ENCODE measurements around the gene ASS1.

Gene ASS1

DNA sequence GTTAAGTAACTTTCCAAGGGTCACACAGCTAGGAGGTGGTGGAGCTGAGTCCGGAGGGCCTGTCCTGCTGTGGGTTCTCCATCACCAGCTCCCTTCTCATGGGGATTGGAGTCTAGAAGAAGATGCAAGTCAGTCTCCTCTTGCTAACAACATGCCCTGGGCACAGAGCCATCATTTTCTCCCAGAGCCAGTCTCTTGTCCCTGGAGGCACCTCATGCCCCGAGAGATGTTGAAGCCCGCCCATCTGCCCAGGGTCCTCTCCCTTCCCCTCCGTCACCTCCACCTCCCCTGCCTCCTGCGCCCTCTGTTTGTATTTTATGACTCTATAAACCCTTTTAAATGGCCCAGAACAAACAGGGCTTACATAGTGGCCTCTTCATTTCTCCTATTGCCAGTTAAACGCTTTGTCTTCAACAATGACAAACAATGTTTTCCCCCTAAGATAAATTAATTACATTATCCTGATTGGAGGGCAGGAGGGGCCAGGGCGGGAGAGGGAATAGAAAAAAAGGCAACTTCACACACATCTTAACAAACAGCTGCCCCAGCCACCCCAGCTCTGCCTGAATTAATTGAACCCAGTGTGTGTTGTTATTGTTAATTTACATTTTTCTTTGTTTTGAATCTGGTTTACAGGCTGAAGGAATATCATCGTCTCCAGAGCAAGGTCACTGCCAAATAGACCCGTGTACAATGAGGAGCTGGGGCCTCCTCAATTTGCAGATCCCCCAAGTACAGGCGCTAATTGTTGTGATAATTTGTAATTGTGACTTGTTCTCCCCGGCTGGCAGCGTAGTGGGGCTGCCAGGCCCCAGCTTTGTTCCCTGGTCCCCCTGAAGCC, 55.8 kb downstream of the ASS1 start:
- no peak for DNase-seq

GRCh38 chr9:130501639-130502038, 56.9 kb downstream of the ASS1 start:
- DNase-seq = no peak

DNA sequence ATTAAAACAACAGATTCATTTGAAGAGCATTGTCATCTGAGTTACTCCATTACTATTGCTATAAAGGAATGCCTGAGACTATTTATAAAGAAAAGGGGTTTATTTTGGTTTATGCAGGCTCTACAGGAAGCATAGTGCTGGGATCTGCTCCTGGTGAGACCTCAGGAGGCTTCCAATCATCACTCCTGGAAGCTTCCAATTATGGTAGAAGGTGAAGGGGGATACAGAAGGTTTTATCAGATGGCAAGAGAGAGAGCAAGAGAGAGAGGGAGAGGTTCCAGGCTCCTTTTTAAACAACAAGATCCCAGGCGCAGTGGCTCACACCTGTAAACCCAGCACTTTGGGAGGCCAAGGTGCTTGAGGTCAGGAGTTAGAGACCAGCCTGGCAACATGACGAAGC, 63.5 kb downstream of the ASS1 start:
- no peak for DNase-seq

- DNase-seq = no peak
Measured at GRCh38 chr9:130512199-130512598, 67.4 kb downstream of the ASS1 start.

DNA sequence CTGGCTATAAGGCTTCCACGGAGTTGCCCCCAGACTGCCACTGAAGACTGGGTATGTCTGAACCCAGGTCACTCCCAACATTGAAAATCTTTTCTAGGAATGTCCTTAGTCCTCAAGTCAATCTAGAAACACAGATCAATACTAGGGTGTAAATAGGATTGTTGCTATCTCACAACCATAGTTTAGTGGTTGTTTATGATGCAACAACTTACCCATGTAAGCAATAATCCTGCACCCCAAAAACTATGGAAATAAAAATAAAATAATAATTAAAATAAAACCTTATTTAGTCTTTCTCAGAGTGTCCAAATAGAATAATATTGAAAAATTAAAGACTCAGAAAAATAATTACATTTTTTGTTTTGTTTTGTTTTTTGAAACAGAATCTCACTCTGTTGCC, 68.3 kb downstream of the ASS1 start:
- no peak for DNase-seq

- no peak for DNase-seq
Measured at GRCh38 chr9:130518233-130518632, 73.5 kb downstream of the ASS1 start.

DNA sequence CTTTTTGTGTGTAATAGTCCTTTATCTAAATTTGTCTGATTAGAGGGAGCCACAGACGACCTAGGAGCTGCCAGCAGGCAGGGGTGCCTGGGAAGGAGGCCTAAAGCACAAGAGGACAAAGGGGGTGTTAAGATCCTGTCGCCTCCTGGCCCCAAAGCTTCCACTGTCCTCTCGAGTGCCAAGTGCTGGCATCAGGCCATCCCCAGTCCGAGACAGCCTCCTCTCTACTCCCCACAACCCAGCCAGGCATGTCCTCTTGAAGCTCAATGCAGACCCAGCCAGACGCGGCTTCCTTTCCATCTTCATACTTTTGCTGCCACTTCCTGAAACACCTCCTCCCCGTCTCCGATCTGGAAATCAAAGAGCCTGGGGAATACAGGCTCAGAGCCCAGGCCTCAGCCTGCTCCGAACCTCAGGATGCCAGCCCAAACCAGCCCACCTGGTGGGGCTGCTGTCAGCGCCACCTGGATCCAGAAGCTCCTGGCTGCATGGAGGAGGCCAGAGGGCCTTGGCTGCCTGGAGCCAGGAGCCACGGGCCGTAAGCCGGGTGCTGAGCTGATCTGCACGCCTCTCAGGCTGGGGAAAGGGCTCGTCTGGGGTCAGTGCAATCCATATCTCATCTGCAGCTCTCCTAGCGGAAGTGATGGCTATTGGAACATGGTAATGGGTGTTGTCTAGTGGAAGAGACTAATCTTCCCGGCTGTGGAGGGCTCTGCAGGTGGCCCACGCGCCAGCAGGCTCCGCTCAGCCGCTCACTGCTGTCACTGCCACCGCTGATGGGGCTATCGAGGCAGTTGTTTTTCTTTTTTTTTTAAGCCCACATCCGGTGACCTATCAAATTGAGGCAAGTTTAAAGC, 74.4 kb downstream of the ASS1 start:
- no peak for DNase-seq

GRCh38 chr9:130519927-130520326, 75.2 kb downstream of the ASS1 start:
- no peak for DNase-seq

DNA sequence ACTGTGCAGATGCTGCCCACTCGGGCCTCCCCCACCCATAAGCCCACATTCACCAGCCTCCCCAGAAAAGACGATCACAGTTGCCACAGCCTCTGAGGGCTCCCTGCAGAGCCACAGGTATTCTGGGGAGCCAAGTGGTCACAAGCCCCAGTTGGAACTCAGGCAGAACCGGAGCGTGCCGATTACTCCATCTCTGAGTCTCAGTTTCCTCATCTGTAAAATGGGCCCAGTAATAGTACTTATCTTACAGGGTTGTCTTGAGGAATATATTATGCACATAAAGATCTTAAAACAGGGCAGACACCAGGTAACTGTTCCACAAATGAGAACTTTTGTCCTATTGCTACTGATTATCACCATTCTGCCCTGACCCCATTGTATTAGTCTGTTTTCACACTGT, 77.0 kb downstream of the ASS1 start:
- DNase-seq = no peak

GRCh38 chr9:130522233-130522808, 77.6 kb downstream of the ASS1 start:
- DNase-seq = no peak

- no peak for DNase-seq
Measured at GRCh38 chr9:130523921-130524320, 79.2 kb downstream of the ASS1 start.

- DNase-seq = no peak
Measured at GRCh38 chr9:130526193-130526853, 81.6 kb downstream of the ASS1 start.

- DNase-seq = no peak
Measured at GRCh38 chr9:130526854-130527650, 82.3 kb downstream of the ASS1 start.

DNA sequence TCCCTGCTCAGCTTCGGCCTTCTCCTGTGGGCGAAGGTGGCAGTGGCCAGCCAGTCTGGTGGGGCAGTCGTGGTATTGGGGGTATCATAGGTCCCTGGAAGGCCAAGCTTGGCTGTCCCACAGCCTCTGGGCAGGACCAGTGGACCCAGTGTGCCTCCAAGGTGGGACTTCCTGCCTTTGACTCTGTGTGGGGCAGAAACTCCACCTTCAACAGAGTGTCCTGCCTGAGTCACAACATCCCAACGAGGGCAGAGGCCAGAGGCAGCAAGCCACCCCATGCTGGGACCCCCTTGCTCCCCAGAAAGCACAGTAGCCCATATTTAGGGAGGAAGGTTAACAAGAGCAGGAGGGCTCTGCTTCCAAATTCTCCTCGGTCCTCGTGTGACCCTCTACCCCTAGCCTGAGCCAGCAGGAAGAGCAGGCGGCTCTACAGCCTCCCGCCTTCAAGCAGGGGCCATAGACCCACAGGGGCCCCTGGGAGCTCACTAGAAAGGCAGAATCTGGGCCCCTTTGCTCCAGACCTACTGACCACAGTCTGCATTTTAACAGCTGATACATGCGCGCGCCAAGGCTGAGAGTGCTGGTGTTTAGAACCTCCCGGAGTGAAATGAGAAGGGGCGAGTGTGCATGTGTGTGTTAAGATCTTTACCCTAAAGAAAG, 83.0 kb downstream of the ASS1 start:
- no peak for DNase-seq

DNA sequence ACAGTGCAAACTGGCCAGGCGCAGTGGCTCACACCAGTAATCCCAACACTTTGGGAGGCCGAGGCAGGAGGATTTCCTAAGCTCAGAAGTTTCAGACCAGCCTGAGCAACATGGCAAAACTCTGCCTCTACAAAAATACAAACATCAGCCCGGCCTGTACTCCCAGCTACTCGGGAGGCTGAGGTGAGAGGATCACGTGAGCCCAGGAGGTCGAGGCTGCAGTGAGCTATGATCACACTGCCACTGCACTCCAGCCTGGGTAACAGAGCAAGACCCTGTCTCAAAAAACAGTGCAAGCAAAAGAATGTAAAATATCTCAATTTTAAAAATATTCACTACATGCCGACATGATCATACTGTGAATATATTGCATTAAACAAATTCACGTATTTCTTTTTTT, 83.9 kb downstream of the ASS1 start:
- no peak for DNase-seq

DNA sequence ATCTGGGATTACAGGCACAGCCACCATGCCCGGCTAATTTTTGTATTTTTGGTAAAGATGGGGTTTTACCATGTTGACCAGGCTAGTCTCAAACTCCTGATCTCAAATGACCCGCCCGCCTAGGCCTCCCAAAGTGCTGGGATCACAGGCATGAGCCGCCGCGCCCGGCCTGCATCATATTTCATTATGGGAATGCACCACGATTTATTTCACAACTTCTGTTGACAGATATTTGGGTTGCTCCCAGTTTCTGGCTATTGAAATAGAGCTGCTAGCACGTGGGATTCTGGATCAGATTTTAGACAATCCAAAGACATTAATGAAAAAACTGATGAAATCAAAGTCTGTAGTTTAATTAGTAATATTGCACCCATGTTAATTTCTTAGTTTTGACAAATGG, 86.2 kb downstream of the ASS1 start:
- no peak for DNase-seq

- DNase-seq = no peak
Measured at GRCh38 chr9:130531670-130532069, 86.9 kb downstream of the ASS1 start.

- no peak for DNase-seq
Measured at GRCh38 chr9:130532426-130533080, 87.8 kb downstream of the ASS1 start.

DNA sequence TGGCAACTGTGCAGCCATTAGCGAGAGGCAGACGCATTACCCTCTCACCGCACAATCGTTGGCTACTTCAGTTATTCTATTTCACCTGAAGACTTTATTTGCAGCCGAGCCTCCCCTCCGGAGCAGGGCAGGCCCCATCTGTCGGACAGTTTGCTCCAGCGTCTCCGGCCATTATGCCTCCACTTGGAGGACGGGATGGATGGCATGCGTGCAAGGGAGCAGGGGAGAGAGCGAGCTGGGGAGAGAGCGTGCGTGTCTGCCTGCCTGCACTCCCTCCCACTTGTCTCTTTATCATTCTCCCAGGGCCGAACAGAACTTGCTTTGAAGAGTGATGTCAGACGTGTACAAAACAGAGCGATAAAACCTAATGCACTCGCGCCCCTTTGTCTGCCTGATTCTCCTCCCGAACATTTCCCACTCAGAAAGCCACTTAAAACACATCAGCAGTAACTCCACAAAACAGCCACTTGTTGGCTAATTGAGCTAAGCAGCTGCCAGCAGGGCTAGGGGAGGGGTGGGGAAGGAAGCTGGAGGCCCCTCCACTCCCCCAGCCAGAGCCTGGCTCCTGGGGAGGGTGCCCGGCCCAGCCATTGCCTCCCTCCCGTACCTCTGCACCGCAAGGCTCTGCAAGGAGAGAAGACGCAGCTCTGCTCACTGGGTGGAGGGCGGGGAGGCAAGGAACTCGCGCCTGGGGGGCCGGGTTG, 91.2 kb downstream of the ASS1 start:
- DNase-seq = no peak

DNA sequence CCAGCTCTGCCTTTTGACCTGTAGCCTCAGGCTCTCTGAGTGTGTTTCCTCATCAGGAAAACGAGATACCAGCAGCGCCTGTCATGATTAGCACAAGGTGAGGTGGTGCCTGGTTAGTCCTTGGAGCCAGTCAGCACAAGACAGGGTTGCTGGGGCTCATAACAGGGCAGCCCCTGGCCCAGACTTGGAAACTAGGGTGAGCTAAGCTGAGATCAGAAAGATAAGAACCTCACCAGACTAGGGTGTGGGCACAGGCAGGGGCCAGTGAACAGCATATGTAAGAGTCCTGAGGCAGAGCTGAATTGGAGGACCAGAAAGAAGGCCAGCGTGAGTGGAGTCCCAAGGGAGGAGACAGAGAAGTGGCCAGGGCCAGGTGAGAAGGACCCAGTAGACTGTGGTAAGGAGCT, 91.9 kb downstream of the ASS1 start:
- no peak for DNase-seq

Measured in femur (tissue), 1 donor.